Dermis microvascular lymphatic vessel endothelial cell (primary cell): ENCODE data around the gene RAPGEF1. TPM values are rescaled to one million over a fixed set of nuclear protein-coding genes. Genes with fewer than 3 reads are reported as not detected.
"Not testable (repeated sequence)": the region's sequence is repeated elsewhere in the genome, so short reads cannot be mapped to it uniquely, and the experiment has no call there.

Source experiments
- DNase-seq, 2 donors: peaks; one replicate each; pipeline versions ENCODE4 v3.0.0 to v3.0.0-alpha.2; 2010; ENCODE audit warnings: low read depth in 2 of 2
- total RNA-seq: library from RNA; depleted of rRNA; stranded (reverse); fragments of >200 nt; gene quantifications from 2 replicates; pipeline ENCODE4 v1.2.1, GENCODE V29; 2014

RAPGEF1 gene
- total RNA-seq, 1 donor from 2014 or later: 32.9 TPM

- no peak for DNase-seq
Observed at GRCh38 chr9:131731644-131732043, 8.2 kb downstream of the RAPGEF1 start.

- DNase-seq: peak in 1 of 2 donors; percentile 65
Observed at GRCh38 chr9:131731237-131731636, 8.6 kb downstream of the RAPGEF1 start.

- DNase-seq: no peak
Observed at GRCh38 chr9:131728961-131729360, 10.9 kb downstream of the RAPGEF1 start.

GRCh38 chr9:131728546-131728910 is 11.3 kb downstream of the RAPGEF1 start:
- no peak for DNase-seq

- no peak for DNase-seq
Observed at GRCh38 chr9:131727795-131728545, 11.9 kb downstream of the RAPGEF1 start.

DNA sequence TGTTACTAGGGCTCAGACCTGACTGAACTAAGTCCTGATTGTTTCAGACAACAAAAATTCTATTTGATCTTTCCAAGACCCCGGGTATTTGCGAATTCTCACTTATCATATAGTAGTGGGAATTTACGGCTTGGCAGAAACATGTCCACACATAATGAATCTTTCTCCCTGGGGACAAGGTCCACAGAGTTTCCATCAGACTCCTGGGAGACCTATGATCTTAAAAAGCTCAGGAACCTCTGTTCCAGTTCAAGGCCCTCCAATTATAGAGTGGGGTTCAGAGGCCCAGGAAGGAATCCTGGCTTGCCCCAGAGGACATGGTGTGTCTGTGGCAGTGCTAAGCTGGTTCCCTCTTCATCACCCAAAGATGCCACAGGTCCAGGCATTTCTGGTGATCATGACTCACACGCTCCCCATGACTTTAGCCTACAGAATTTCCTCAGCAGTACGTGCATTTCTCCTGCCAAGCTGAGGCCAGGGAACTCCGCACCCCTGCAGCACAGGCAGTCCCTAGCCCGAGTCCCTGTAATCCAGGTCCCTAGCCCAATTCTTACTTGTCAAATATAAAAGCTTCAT is 12.6 kb downstream of the RAPGEF1 start:
- peak in 1 of 2 donors; percentile 76 for DNase-seq

GRCh38 chr9:131724683-131725082 is 15.2 kb downstream of the RAPGEF1 start:
- no peak for DNase-seq

- DNase-seq: peak in 1 of 2 donors; percentile 42
Observed at GRCh38 chr9:131723632-131724031, 16.2 kb downstream of the RAPGEF1 start.

DNA sequence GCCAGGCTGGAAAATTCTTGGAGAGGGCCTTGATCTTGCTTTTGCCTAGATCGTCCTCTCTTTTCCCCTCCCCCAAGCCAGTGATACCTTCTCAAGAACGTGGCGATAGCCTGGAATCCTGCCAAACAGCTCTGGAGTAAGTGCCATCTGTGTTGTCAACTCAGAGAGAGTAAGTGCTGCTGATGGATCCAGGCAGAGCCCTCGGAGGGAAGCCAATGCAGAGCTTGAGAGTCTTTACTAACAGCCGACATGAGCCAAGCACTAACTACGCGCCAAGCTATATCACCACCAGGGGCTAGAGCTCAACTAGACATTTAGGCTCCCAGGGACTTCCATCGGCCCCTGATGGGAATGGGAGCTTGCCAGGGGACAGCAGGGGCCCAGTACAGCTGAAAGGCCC is 17.6 kb downstream of the RAPGEF1 start:
- no peak for DNase-seq

DNA sequence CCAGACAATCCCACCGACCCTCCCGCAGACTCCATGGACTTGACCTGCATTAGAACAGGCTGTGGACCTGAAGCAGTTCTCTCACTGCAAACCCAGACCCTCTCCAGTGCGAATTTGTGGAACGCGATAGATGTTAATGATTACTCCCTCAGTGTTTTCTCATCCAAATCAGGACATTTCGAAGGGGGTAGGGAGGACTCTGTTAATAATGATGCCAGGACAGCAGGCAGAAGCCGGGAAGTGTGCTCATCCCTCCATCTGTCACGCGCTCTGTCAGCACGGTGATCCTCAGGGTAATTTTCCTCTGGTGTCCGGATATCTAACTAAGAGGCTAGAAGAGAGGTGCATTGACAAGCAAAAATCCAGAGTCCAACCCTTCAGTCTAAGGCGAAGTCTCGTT is 18.8 kb downstream of the RAPGEF1 start:
- DNase-seq: no peak

DNA sequence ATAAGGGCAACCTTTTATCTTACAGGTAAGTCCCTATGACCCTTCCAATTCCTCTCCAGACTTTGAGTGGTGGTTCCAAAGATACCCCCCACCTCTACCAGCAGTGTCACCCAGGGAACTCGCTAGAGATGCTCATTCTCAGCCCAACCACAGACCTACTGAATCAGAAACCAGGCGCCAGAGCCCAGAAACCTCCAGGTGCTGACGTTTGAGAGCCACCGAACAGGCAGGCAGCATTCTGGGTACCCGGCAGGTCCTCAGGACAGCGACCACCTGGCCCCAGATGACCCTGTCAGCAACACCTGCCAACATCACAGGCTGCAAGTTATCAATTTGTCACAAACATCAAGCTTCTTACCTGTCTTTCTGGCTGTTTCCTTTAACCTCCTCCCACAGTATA is 19.5 kb downstream of the RAPGEF1 start:
- no peak for DNase-seq

- no peak for DNase-seq
Observed at GRCh38 chr9:131719262-131719908, 20.5 kb downstream of the RAPGEF1 start.

GRCh38 chr9:131717719-131718460 is 22.0 kb downstream of the RAPGEF1 start:
- no peak for DNase-seq

DNA sequence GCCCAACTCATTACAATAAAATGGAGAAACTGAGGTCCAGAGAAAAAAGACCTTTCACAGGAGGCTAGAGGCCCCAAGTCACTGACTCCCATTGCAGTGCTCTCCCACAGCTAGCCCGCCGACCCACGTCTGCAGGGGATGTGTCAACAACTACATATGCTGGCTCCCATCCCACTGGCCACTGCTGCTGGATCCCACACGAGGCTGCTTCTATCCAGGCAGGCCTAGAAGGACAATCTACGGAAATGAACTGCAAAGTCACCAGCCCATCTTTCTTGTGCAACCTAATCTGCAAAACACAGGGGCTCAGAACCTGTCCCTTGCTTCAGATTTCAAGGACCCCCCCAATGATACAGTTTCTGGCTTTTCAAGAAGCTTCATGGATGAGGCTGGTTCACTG is 24.0 kb downstream of the RAPGEF1 start:
- DNase-seq: peak; percentile 90 to 94

DNA sequence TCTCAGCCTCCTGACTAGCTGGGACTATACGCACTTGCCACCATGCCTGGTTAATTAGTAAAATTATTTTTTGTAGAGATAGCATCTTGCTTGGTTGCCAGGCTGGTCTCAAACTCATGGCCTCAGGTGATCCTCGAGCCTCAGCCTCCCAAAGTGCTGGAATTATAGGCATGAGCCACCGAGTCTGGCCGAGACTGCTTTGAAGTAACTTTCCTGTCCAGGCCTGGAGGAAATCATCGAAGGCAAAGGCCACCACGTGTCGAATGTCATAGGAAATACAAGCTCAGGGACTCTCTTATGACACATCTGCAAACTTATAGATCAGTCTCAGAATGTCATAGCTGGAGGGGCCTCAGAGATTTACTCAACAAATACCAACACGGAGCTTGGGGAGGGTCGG is 25.1 kb downstream of the RAPGEF1 start:
- peak in 1 of 2 donors; percentile 64 for DNase-seq

- DNase-seq: peak; percentile 97 to 99
Observed at GRCh38 chr9:131714161-131714646, 25.7 kb downstream of the RAPGEF1 start.

- DNase-seq: no peak
Observed at GRCh38 chr9:131713016-131713415, 26.9 kb downstream of the RAPGEF1 start.

DNA sequence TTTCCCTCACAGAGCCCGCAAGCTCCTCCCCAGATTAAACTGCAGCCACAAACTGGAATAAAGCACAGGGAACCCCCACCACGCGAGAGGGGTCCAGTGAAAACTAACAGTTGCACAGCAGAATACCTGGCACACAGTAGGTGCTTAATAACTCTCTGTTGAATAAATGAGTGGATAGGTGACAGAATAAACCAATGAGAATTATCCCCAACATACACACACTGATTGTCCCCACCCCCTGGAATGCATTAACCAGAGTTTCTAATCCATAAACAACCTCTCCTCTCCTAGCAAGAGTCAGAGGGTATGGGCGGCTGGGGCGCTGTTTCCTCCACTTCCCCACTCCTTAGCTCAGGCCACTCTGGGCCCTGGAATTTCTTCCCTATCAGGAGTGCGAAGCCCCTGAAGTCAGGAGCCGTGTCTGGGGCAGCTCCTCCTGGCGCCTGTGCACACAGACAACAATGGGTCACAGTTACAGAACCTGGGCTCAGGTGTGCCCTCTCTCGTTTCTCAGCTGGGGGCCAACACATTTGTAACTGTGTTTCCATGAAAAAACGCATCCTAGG is 27.6 kb downstream of the RAPGEF1 start:
- DNase-seq: no peak

DNA sequence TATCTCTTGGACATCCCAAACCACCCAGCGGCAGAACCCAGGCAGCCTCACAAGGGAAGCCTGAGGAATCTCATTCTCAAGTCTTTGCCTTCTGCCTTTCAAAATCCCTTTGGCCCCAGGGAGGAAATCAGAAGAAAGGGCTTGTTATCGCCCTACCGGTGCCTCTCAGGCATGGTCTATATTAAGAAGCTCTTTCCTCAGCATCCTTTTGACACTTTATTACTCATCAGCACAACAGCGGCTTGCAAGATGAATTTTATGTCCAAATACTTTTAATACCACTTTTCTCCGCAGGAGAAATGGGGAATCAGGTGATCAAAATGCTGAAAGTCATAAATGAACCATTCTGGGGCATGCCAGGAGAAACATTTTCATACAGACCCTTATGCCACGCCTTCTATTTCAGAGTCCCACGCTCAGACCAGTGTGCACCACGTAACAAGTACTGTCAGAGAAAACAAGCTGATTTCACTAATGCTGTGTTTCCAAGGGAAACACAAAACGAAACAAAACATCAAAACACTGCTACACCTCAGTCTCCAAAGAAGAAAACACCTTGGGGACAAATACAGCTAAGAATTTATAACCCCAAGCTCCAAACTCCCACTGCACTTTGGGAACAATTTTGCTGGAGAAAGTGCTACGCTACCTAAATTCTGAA is 30.0 kb downstream of the RAPGEF1 start:
- DNase-seq: peak; percentile 70 to 93

- not testable (repeated sequence) for DNase-seq
Observed at GRCh38 chr9:131709010-131709770, 30.7 kb downstream of the RAPGEF1 start.
